Neural crest cell (in vitro differentiated cells): ENCODE results near the gene OLA1. TPM values are rescaled to one million over a fixed set of nuclear protein-coding genes. Genes with fewer than 3 reads are reported as not detected.

Source experiments
- DNase-seq: peaks from one replicate; pipeline ENCODE4 v3.0.0; 2021; ENCODE audit warnings: low read depth, mixed read lengths, low spot score
- H3K27ac Mint-ChIP-seq: one replicate; pipeline ENCODE4 v1.8.0; 2021; ENCODE audit warnings: mild to moderate bottlenecking, mixed read lengths; ENCODE audit not compliant: unreplicated experiment
- H3K27me3 Mint-ChIP-seq: 2 replicates; pipeline ENCODE4 v1.8.0; 2021; ENCODE audit warnings: low read depth, mild to moderate bottlenecking, mixed read lengths
- H3K36me3 Mint-ChIP-seq: 2 replicates; pipeline ENCODE4 v1.8.0; 2021; ENCODE audit warnings: low read depth, mild to moderate bottlenecking, mixed read lengths
- H3K4me1 Mint-ChIP-seq: 2 replicates; pipeline ENCODE4 v1.8.0; 2021; ENCODE audit warnings: mixed read lengths
- H3K4me3 Mint-ChIP-seq: one replicate; pipeline ENCODE4 v1.8.0; 2021; ENCODE audit warnings: mild to moderate bottlenecking, mixed read lengths
- H3K9me3 Mint-ChIP-seq: 2 replicates; pipeline ENCODE4 v1.8.0; 2021; ENCODE audit warnings: mixed read lengths
- CTCF ChIP-seq: fragments of 200-600 bp; sonication (generic); conservative IDR thresholded peaks from 2 replicates; pipeline ENCODE4 v1.5.0; 2021; ENCODE audit warnings: antibody characterized with exemption, mild to moderate bottlenecking
- total RNA-seq: library from RNA; stranded (reverse); gene quantifications from 2 replicates; pipeline ENCODE4 v1.2.1, GENCODE V29; 2021

The OLA1 gene
- total RNA-seq, 1 donor from 2014 or later: 170 TPM

- Mint-ChIP-seq H3K4me3 (no peak overlapping the region), H3K36me3 (peaks cover 6% of the 10 kb centered on the region), H3K4me1 (peaks cover 17% of the 10 kb centered on the region), H3K9me3 (peaks cover 15% of the 10 kb centered on the region), H3K27me3 (peaks cover 5% of the 10 kb centered on the region), H3K27ac (no peak overlapping the region)
- DNase-seq: no peak
- no peak for TF ChIP-seq CTCF
Measured at GRCh38 chr2:174062934-174063333, 185.4 kb downstream of the OLA1 start.

GRCh38 chr2:174059884-174060244 is 188.5 kb downstream of the OLA1 start:
- Mint-ChIP-seq H3K36me3 (peaks cover 5% of the 10 kb centered on the region), H3K4me1 (peaks cover 17% of the 10 kb centered on the region), H3K27ac (no peak overlapping the region), H3K9me3 (peaks cover 18% of the 10 kb centered on the region), H3K4me3 (no peak overlapping the region), H3K27me3 (peaks cover 2% of the 10 kb centered on the region)
- no peak for TF ChIP-seq CTCF
- DNase-seq: no peak

GRCh38 chr2:174059178-174059883 is 189.0 kb downstream of the OLA1 start:
- TF ChIP-seq CTCF: no peak
- Mint-ChIP-seq H3K27ac (no peak overlapping the region), H3K4me3 (no peak overlapping the region), H3K36me3 (peaks cover 5% of the 10 kb centered on the region), H3K9me3 (peaks cover 18% of the 10 kb centered on the region), H3K27me3 (peaks cover 2% of the 10 kb centered on the region), H3K4me1 (peaks cover 17% of the 10 kb centered on the region)
- no peak for DNase-seq

GRCh38 chr2:174058456-174058855 is 189.9 kb downstream of the OLA1 start:
- no peak for DNase-seq
- H3K27me3 Mint-ChIP-seq: no peaks in the 10 kb centered on the region
- peaks cover 5% of the 10 kb centered on the region for H3K36me3 Mint-ChIP-seq
- TF ChIP-seq CTCF: no peak
- H3K27ac Mint-ChIP-seq: no peak overlapping the region
- peaks cover 18% of the 10 kb centered on the region for H3K9me3 Mint-ChIP-seq
- no peak overlapping the region for H3K4me3 Mint-ChIP-seq
- peaks cover 17% of the 10 kb centered on the region for H3K4me1 Mint-ChIP-seq

- H3K4me1 Mint-ChIP-seq: peaks cover 17% of the 10 kb centered on the region
- no peaks in the 10 kb centered on the region for H3K27me3 Mint-ChIP-seq
- H3K36me3 Mint-ChIP-seq: peaks cover 5% of the 10 kb centered on the region
- DNase-seq: no peak
- peaks cover 18% of the 10 kb centered on the region for H3K9me3 Mint-ChIP-seq
- no peak overlapping the region for H3K4me3 Mint-ChIP-seq
- TF ChIP-seq CTCF: no peak
- H3K27ac Mint-ChIP-seq: no peak overlapping the region
Measured at GRCh38 chr2:174058026-174058425, 190.3 kb downstream of the OLA1 start.
